Ishikawa (cell line): ENCODE results near the gene CD70.

Experiments used
- CREB1 ChIP-seq: IDR thresholded peaks from 2 replicates; pipeline ENCODE4 v1.6.1; 2012; ENCODE audit warnings: low read depth
- EGR1 ChIP-seq: IDR thresholded peaks from 2 replicates; pipeline ENCODE4 v1.6.1; 2012
- EP300 ChIP-seq: IDR thresholded peaks from 2 replicates; pipeline ENCODE4 v1.6.1; 2012; ENCODE audit warnings: borderline replicate concordance
- TF ChIP-seq, protein P1 (sequence below): IDR thresholded peaks from 2 replicates; pipeline ENCODE4 v1.6.1; 2012

DNA sequence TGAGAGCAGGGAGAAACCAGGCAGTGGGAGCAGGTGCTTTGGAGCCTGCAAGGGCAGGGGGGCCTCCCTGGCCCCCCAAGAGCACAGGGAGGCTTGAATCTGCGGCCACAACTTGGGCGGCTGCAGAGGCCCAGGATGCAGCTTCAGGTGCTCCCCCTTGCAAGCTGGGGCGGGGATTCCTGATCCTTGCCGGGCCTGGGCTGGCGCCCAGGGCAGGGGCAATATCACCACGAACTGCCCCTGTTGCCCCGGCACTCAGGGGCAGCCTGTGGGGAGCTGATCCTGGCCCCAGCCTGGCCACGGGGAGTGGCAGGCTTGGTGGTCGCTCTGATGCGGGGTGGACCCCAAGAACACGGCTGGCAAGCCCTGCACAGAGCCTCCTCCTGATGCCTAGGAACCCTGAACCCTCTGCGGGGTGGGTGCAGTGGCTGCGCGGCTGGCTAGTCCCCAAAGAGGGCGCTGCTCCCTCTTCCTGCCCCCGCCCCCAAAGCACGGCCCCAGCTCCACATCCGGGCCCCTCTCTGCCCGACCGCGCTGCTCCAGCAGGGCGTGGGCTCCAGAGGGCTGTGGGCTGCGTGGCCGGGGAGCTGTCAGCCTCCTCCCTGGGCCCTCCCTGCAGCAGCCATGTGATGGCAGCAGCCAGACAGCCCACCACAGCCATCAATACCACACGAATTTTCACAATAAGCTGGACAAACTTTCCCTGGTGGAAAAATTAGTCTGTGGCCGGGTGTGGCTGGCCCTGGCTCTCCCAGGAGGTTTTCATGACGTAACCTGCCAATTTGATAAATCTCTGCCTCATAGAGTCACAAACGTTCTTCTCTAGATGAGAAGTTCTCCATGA lies 39.1 kb downstream of the CD70 start:
- no peak for TF ChIP-seq EP300
- TF ChIP-seq, protein P1, sequence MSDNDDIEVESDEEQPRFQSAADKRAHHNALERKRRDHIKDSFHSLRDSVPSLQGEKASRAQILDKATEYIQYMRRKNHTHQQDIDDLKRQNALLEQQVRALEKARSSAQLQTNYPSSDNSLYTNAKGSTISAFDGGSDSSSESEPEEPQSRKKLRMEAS, result no peak
- no peak for TF ChIP-seq EGR1
- TF ChIP-seq CREB1, result no peak
